Immature natural killer cell (primary cell): Measurements from ENCODE around the gene GRIN2A. TPM values are rescaled to one million over a fixed set of nuclear protein-coding genes. Genes with fewer than 3 reads are reported as not detected.
"Not testable (repeated sequence)": the region's sequence is repeated elsewhere in the genome, so short reads cannot be mapped to it uniquely, and the experiment has no call there.

Source experiments
- DNase-seq, 3 donors: peaks; one replicate each; pipeline ENCODE4 v3.0.0; 2022; ENCODE audit warnings: mixed read lengths in 1 of 3
- H3K27ac Mint-ChIP-seq, 6 donors: one replicate each; pipeline ENCODE4 v1.8.0; 2020; ENCODE audit warnings: mixed read lengths in 6 of 6, mild to moderate bottlenecking in 5 of 6, inconsistent platforms in 4 of 6, moderate library complexity in 3 of 6
- H3K27me3 Mint-ChIP-seq, 3 donors: one replicate each; pipeline ENCODE4 v1.8.0; 2020 to 2021; ENCODE audit warnings: low read depth in 3 of 3, mild to moderate bottlenecking in 3 of 3, mixed read lengths in 3 of 3, moderate library complexity in 3 of 3, inconsistent platforms in 1 of 3
- H3K36me3 Mint-ChIP-seq, 3 donors: one replicate each; pipeline ENCODE4 v1.8.0; 2020; ENCODE audit warnings: mixed read lengths in 3 of 3, inconsistent platforms in 2 of 3, mild to moderate bottlenecking in 2 of 3
- H3K4me1 Mint-ChIP-seq, 2 donors: one replicate each; pipeline ENCODE4 v1.8.0; 2020; ENCODE audit warnings: inconsistent platforms in 2 of 2, mild to moderate bottlenecking in 2 of 2, mixed read lengths in 2 of 2, moderate library complexity in 1 of 2
- H3K4me3 Mint-ChIP-seq, 5 donors: one replicate each; pipeline ENCODE4 v1.8.0; 2020; ENCODE audit warnings: mild to moderate bottlenecking in 5 of 5, mixed read lengths in 5 of 5, inconsistent platforms in 3 of 5, moderate library complexity in 3 of 5
- H3K9me3 Mint-ChIP-seq, 6 donors: one replicate each; pipeline ENCODE4 v1.8.0; 2020; ENCODE audit warnings: mild to moderate bottlenecking in 6 of 6, mixed read lengths in 6 of 6, inconsistent platforms in 4 of 6, moderate library complexity in 3 of 6
- polyA plus RNA-seq, 3 donors: library from polyadenylated mRNA; unstranded; fragments of 300-500 nt; fragmentation: Illumina TruSeq; gene quantifications; one replicate each; pipeline ENCODE4 v1.2.3, GENCODE V29; 2021

The GRIN2A gene
- polyA plus RNA-seq, 3 donors from 2014 or later = not detected

DNA sequence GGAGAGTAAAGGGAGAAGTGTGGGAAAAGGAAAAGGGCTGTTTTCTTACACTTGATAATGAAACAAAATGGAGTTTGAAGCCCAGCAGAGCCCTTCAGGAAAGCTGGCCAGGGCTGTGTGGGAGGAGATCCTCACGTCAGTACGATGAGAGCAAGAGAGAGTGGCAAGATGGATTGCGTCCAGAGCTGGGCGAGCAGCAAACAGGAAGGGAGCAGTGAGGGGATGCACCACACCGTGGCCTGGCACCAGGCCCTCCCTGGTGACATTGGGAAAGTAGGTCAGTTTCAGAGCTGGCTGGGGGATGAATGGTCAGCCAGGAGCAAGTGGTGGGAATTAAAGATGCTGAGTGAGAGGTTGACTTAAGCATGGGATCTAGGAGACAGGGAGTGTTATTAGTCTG lies 273.6 kb downstream of the GRIN2A start:
- DNase-seq = no peak

DNA sequence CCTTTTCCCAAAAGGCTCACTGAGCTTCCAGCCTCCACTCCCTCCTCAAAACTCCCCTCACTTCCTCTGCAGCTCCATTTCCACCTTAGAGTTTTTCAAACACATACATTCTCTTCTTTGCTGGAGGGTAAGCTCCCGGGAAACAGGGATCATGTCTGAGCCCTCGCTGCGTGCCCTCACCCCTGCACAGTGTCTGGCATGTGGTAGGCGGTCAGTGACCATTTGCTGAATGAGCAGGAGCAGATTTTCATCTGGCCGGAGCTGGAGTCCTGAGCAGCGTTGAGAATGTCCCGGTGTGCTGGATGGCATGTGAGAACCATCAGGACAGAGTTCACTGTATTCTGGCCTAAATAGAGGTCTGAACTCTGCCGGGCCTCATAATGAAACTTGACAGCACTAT lies 274.5 kb downstream of the GRIN2A start:
- H3K36me3 Mint-ChIP-seq = no peaks in the 10 kb centered on the region
- H3K4me3 Mint-ChIP-seq = no peak overlapping the region
- H3K4me1 Mint-ChIP-seq = no peaks in the 10 kb centered on the region
- no peak overlapping the region for H3K27ac Mint-ChIP-seq
- H3K9me3 Mint-ChIP-seq = peaks cover 0 to 5% (median 2%) of the 10 kb centered on the region in 6 donors
- DNase-seq = no peak
- H3K27me3 Mint-ChIP-seq = no peaks in the 10 kb centered on the region

More for the DNA sequence above, 273.6 kb downstream of the GRIN2A start:
- Mint-ChIP-seq H3K27ac (no peak overlapping the region), H3K36me3 (no peaks in the 10 kb centered on the region), H3K4me3 (no peak overlapping the region), H3K27me3 (peaks cover 0 to 2% (median 0%) of the 10 kb centered on the region in 3 donors), H3K4me1 (no peaks in the 10 kb centered on the region), H3K9me3 (peaks cover 0 to 4% (median under 1%) of the 10 kb centered on the region in 6 donors)

DNA sequence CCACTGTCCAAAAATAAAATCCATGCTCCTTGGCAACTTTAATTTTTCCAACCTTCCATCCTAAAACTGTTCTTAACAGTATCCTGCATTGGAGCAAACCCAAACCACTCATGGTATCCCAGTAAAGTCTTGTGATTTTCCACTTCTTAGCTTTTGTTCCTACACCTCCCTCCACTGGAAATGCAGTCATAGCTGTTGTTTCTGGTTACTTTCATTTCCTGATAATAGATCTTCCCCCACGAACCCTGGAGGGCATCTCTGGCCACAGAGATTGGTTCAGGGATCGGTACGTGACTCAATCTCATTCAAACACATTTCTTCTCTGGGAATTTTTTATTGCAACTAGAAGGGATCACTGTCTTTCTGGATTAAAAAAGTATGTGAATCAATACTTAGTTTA lies 276.0 kb downstream of the GRIN2A start:
- Mint-ChIP-seq H3K27me3 (no peaks in the 10 kb centered on the region), H3K4me3 (no peak overlapping the region), H3K36me3 (no peaks in the 10 kb centered on the region), H3K4me1 (no peaks in the 10 kb centered on the region), H3K27ac (no peak overlapping the region), H3K9me3 (peaks cover 0 to 5% (median 2%) of the 10 kb centered on the region in 6 donors)
- no peak for DNase-seq

DNA sequence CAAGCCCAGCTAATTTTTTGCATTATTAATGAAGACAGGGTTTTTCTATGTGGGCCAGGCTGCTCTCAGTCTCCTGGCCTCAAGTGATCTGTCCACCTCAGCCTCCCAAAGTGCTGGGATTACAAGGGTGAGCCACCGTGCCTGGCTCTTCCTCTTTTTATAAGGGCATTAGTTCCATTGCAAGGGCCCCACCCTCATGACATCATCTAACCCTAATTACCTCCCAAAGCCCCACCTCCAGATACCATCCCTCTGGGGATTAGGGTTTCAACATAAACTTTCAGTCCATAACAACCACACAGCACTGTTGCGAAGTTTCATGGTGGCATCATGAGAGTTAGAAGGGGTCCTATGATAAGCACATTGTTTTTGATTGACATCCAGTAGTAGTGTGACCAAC lies 277.7 kb downstream of the GRIN2A start:
- Mint-ChIP-seq H3K27ac (no peak overlapping the region), H3K36me3 (no peaks in the 10 kb centered on the region), H3K27me3 (no peaks in the 10 kb centered on the region), H3K4me3 (no peak overlapping the region), H3K9me3 (peaks cover 0 to 5% (median 1%) of the 10 kb centered on the region in 6 donors), H3K4me1 (no peaks in the 10 kb centered on the region)
- DNase-seq = no peak

DNA sequence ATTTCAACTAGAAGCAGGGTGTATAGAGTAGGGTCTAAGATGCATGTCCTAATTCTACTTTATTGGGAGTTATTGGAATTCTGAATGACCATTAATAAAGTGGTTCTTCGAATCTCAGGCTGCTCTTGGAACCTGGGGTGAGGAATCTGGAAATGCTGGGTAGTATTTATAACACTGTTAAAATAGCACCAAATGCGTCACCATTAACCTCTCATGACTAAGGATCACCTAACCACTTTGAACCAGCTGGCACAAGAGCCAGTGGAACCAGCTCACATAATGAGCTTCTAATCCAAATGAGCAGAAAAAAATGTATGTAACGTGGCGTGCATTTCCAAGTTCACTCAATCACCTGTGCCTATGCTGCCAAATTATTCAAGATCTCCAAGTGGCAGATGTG lies 281.7 kb downstream of the GRIN2A start:
- no peaks in the 10 kb centered on the region for H3K4me1 Mint-ChIP-seq
- no peaks in the 10 kb centered on the region for H3K27me3 Mint-ChIP-seq
- no peak overlapping the region for H3K27ac Mint-ChIP-seq
- DNase-seq = no peak
- no peak overlapping the region for H3K4me3 Mint-ChIP-seq
- H3K9me3 Mint-ChIP-seq = peaks cover 0 to 5% (median 2%) of the 10 kb centered on the region in 6 donors
- H3K36me3 Mint-ChIP-seq = no peaks in the 10 kb centered on the region

DNA sequence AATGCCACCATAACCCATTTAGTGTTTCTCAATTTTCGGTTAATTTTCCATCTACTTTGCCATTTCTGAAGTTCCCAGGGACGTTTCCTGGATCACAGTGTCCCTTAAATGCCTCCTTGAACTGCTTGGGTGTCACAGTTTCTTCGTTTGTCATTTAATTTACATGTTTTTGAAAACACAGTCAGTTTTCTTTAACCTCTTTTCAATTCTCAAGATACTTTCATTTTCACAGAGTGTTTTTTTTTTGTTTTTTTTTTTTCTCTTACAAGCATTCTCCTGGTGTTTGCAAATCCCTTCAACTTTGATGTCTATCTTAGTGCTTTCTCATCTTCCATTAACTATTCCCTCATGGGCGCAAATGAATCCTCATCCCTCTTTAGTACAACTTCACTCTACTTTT lies 283.7 kb downstream of the GRIN2A start:
- H3K27ac Mint-ChIP-seq = peak overlapping the region in 1 of 6 donors; percentile 14
- H3K4me1 Mint-ChIP-seq = no peaks in the 10 kb centered on the region
- H3K36me3 Mint-ChIP-seq = no peaks in the 10 kb centered on the region
- peaks cover 0 to 4% (median 2%) of the 10 kb centered on the region in 6 donors for H3K9me3 Mint-ChIP-seq
- no peaks in the 10 kb centered on the region for H3K27me3 Mint-ChIP-seq
- H3K4me3 Mint-ChIP-seq = no peak overlapping the region
- no peak for DNase-seq

DNA sequence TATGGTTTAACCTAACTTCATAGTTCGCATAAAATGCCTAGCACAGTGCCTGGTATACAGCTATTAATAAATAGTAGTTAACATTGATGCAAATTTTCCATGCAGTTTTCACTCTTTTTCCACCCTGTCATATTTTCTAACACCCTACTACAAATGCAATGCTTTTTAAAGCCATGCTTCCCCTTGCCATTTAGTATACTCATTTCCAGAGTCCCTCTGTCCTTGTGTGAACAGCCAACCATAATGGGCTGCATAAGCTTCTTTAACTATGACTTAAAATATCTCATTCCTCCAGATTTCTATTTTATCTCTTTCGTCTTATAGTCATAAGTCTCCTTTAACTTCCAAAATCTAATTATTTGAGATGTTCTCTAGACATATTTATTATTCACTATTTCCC lies 284.1 kb downstream of the GRIN2A start:
- H3K27me3 Mint-ChIP-seq = no peaks in the 10 kb centered on the region
- H3K4me3 Mint-ChIP-seq = no peak overlapping the region
- no peaks in the 10 kb centered on the region for H3K4me1 Mint-ChIP-seq
- no peak for DNase-seq
- peaks cover 0 to 4% (median under 1%) of the 10 kb centered on the region in 6 donors for H3K9me3 Mint-ChIP-seq
- no peak overlapping the region for H3K27ac Mint-ChIP-seq
- H3K36me3 Mint-ChIP-seq = no peaks in the 10 kb centered on the region

DNA sequence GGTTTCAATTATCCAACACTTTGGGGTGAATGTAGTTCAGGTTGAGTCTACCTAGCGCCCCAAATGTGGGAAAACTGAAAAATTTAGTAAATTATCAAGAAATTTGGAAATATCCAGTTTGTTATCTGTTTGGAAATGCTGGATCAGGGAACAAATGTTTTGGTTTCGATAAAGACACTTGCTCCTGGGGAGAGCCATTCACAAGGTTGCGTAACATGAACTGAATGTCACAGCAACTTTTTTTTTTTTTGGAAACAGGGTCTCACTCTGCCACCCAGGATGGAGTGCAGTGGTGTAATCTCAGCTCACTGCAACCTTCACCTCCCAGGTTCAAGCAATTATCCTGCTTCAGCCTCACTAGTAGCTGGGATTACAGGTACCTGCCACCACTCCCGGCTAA lies 286.4 kb downstream of the GRIN2A start:
- H3K36me3 Mint-ChIP-seq = no peaks in the 10 kb centered on the region
- no peak overlapping the region for H3K4me3 Mint-ChIP-seq
- H3K9me3 Mint-ChIP-seq = peaks cover 0 to 5% (median 0%) of the 10 kb centered on the region in 6 donors

DNA sequence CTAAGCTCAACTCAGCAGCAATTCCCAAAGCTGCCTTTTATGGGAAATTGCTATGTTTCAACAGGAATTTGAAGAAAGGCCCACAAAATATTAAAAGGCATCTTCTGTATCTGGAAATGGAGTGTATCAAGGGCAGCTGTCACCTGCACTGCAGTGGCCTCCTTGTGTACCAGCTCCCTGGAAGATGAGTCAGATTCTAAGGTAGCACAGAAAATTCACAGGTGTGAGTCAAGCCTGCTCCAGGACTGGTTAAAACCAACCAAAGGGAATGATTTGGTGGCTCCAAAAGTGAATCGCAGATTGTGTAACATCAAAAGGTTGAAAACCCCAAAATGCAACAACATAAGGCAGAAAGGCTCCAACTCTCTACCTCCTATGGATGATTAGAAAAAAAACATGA lies 296.4 kb downstream of the GRIN2A start:
- H3K27me3 Mint-ChIP-seq = no peaks in the 10 kb centered on the region
- no peak for DNase-seq
- no peak overlapping the region for H3K27ac Mint-ChIP-seq
- H3K4me1 Mint-ChIP-seq = no peaks in the 10 kb centered on the region
- peaks cover 0 to 5% (median 0%) of the 10 kb centered on the region in 6 donors for H3K9me3 Mint-ChIP-seq
- no peaks in the 10 kb centered on the region for H3K36me3 Mint-ChIP-seq
- H3K4me3 Mint-ChIP-seq = no peak overlapping the region

More for the DNA sequence above, 286.4 kb downstream of the GRIN2A start:
- DNase-seq = no peak
- Mint-ChIP-seq H3K27ac (no peak overlapping the region), H3K27me3 (peaks cover 0 to 3% (median 0%) of the 10 kb centered on the region in 3 donors), H3K4me1 (no peaks in the 10 kb centered on the region)

DNA sequence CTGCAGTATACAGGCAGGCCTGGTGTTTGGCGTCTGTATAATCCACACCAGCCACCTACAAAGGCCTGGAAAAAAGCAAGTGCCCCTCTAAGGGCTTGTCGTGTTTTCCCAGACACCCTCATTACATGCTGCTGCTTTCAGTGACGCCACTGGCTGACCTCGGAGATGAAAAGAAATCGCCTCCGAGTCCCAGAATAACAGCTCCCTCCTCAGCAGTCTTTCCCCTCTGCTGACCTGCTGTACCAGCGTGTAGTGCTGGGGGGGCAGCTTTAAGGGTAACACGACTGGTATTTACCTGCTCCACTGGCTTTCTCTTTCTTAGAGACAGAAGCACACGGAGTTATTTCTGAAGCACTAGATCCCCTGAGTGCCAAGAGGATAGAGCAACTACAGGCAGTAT lies 296.8 kb downstream of the GRIN2A start:
- peaks cover 0 to 5% (median 0%) of the 10 kb centered on the region in 6 donors for H3K9me3 Mint-ChIP-seq
- H3K4me3 Mint-ChIP-seq = no peak overlapping the region
- H3K4me1 Mint-ChIP-seq = no peaks in the 10 kb centered on the region
- no peak for DNase-seq
- H3K36me3 Mint-ChIP-seq = no peaks in the 10 kb centered on the region
- H3K27ac Mint-ChIP-seq = no peak overlapping the region
- no peaks in the 10 kb centered on the region for H3K27me3 Mint-ChIP-seq

DNA sequence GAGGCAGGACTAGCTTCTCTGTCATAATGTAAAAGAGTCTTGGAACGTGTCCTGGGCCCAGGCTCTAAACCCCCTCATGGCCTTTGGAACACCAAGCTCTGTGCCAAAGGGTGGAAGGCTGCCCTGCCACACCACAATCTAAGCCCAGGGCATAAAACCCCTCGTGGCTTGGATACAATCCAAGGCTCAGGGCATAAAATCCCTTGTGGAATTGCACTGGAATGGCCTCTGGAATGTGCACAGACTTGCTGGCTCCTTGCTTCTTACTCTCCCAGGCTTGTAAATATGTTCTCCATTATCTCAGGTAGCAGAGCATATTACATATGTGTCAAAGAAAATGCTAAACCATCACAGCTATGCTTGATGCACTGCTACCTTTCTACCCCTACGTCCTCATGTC lies 306.2 kb downstream of the GRIN2A start:
- not testable (repeated sequence) for DNase-seq, H3K4me1 Mint-ChIP-seq, H3K9me3 Mint-ChIP-seq, H3K27me3 Mint-ChIP-seq, H3K4me3 Mint-ChIP-seq, H3K27ac Mint-ChIP-seq, H3K36me3 Mint-ChIP-seq

DNA sequence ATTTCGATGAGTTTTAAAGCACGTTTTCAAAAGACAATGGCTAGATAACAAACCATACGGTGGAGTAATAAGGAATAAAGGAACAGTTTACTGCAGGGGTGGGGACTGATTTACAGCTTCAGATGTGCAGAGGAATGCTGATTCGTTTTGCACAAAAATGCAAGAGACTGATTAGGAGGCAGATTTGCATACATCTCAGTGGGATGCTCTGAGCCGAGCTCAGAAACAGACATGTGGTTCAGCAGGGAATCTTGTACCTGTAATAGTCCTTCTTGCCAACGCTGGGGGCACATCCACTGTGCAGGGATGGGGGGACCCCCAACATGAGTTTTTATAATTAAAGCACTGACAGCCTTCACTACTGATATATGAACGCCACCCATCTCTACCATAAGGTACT lies 308.0 kb downstream of the GRIN2A start:
- no peak for DNase-seq
- no peak overlapping the region for H3K4me3 Mint-ChIP-seq
- no peaks in the 10 kb centered on the region for H3K4me1 Mint-ChIP-seq
- peaks cover 0 to 5% (median 0%) of the 10 kb centered on the region in 3 donors for H3K27me3 Mint-ChIP-seq
- H3K36me3 Mint-ChIP-seq = no peaks in the 10 kb centered on the region
- no peak overlapping the region for H3K27ac Mint-ChIP-seq
- H3K9me3 Mint-ChIP-seq = peaks cover 0 to 3% (median 0%) of the 10 kb centered on the region in 6 donors

DNA sequence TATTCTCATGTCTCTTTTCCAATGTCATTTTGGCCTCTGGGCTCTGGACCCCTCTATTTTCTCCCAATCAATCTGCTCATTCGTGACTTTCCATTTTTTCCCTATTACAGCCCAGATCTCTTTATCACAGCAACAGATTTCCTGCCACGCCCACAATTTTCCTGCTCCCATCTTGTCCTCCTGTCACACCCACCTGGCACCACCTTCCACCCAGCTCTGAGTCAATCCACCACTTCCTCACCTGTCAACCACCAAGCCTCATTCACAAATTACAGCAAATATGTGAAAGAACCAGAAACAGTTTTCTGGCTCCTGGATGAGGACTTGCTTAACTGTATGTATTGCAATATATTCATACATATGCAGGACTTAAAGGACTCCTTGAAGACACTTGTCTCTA lies 311.3 kb downstream of the GRIN2A start:
- Mint-ChIP-seq H3K27me3 (peaks cover 0 to 5% (median 0%) of the 10 kb centered on the region in 3 donors), H3K27ac (no peak overlapping the region), H3K9me3 (peaks cover 0 to 3% (median 0%) of the 10 kb centered on the region in 6 donors), H3K36me3 (no peaks in the 10 kb centered on the region), H3K4me1 (no peaks in the 10 kb centered on the region), H3K4me3 (no peak overlapping the region)
- DNase-seq = no peak

DNA sequence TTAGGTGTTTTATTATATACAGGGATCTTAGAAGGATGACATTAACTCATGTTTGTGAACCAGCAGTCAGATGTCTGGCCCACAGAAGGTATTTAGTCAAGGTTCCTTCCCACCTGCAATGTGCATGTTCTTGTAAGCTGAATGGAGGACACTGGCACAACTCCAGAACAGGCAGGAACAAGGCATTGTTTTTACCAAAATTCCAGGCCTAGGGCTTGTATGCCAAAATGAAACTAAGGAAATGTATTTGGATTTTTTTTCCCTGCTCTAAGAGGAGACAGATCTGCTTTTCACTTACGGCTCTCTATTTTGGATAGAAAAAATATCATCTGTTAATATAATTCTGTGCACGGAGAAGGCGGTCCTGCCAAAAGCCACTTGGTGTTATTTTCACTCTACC lies 312.5 kb downstream of the GRIN2A start:
- H3K4me1 Mint-ChIP-seq = no peaks in the 10 kb centered on the region
- no peaks in the 10 kb centered on the region for H3K36me3 Mint-ChIP-seq
- no peak for DNase-seq
- peaks cover 0 to 3% (median 0%) of the 10 kb centered on the region in 3 donors for H3K27me3 Mint-ChIP-seq
- no peak overlapping the region for H3K27ac Mint-ChIP-seq
- peaks cover 0 to 3% (median 0%) of the 10 kb centered on the region in 6 donors for H3K9me3 Mint-ChIP-seq
- H3K4me3 Mint-ChIP-seq = no peak overlapping the region

DNA sequence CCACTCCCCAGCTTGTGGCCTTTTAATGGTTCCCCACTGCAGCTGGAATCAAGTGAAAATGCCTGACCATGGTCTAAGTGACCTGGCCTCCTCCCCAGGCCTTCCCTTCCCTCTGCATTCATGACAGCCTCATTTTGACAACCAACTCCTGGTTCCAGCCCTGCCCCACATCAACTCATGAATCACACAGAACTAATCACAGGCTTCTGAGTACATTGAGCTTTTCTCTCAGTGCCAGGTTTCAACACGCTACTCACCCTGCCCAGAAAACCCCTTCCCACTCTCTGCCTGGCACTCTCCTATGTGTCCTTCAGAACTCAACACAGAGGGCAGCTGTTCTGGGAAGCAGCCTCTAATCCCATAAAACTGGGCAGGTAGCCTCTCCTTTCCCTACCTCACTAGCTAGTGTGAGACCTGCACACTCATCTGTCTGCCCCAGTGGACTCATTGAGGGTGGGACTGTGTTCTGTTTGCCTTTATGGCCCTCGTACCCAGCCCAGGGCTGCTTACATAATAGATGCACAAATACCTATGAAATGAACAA lies 313.6 kb downstream of the GRIN2A start:
- no peaks in the 10 kb centered on the region for H3K4me1 Mint-ChIP-seq
- H3K9me3 Mint-ChIP-seq = no peaks in the 10 kb centered on the region
- H3K36me3 Mint-ChIP-seq = no peaks in the 10 kb centered on the region
- H3K27me3 Mint-ChIP-seq = peaks cover 0 to 3% (median 0%) of the 10 kb centered on the region in 3 donors
- H3K27ac Mint-ChIP-seq = no peak overlapping the region
- DNase-seq = no peak
- H3K4me3 Mint-ChIP-seq = no peak overlapping the region
